Activated CD4-positive, alpha-beta T cell treated with anti-CD3 and anti-CD28 coated beads, Interleukin-2, amount 50 U/mL, for 16 hours (primary cell): ENCODE data around the gene ZSCAN26.

Source experiments
- DNase-seq: peaks from one replicate; pipeline ENCODE4 v3.0.0-alpha.2; 2020

The ZSCAN26 gene

GRCh38 chr6:28266962-28267694 is at the start of gene ZSCAN26:
Gene ZSCAN26, plus strand, starts transcription at chr6:28267143. Its CDS starts 4,777 bp downstream, at chr6:28271920.
- peak; percentile 85 for DNase-seq

- no peak for DNase-seq
Measured at GRCh38 chr6:28217890-28218289, 49.1 kb upstream of the ZSCAN26 start.

- peak; percentile 22 for DNase-seq
Measured at GRCh38 chr6:28218312-28219248, 48.4 kb upstream of the ZSCAN26 start.

- DNase-seq: no peak
Measured at GRCh38 chr6:28220257-28221133, 46.4 kb upstream of the ZSCAN26 start.

- DNase-seq: no peak
Measured at GRCh38 chr6:28224131-28225055, 42.5 kb upstream of the ZSCAN26 start.

- peak; percentile 64 for DNase-seq
Measured at GRCh38 chr6:28225056-28225834, 41.7 kb upstream of the ZSCAN26 start, which contains the start of gene ZSCAN9. Gene ZSCAN9, plus strand, starts transcription at chr6:28225275. Its CDS starts 1,810 bp downstream, at chr6:28227085.

- DNase-seq: no peak
Measured at GRCh38 chr6:28226460-28226859, 40.5 kb upstream of the ZSCAN26 start.

GRCh38 chr6:28232785-28233184 is 34.2 kb upstream of the ZSCAN26 start:
- DNase-seq: no peak

- DNase-seq: no peak
Measured at GRCh38 chr6:28235912-28236452, 31.0 kb upstream of the ZSCAN26 start.

GRCh38 chr6:28239636-28240035 is 27.3 kb upstream of the ZSCAN26 start:
- no peak for DNase-seq

- no peak for DNase-seq
Measured at GRCh38 chr6:28240471-28240870, 26.5 kb upstream of the ZSCAN26 start.

GRCh38 chr6:28243946-28244345 is 23.0 kb upstream of the ZSCAN26 start:
- DNase-seq: no peak

- DNase-seq: no peak
Measured at GRCh38 chr6:28245206-28245941, 21.6 kb upstream of the ZSCAN26 start.

GRCh38 chr6:28248916-28249315 is 18.0 kb upstream of the ZSCAN26 start:
- DNase-seq: no peak

- no peak for DNase-seq
Measured at GRCh38 chr6:28250747-28251146, 16.2 kb upstream of the ZSCAN26 start.

- peak; percentile 36 for DNase-seq
Measured at GRCh38 chr6:28251661-28252008, 15.3 kb upstream of the ZSCAN26 start.

- DNase-seq: peak; percentile 84
Measured at GRCh38 chr6:28252009-28252975, 14.7 kb upstream of the ZSCAN26 start, which contains the start of gene ZKSCAN4. Gene ZKSCAN4, minus strand, starts transcription at chr6:28252269. Its CDS starts 289 bp downstream, at chr6:28251980.

- DNase-seq: no peak
Measured at GRCh38 chr6:28254121-28254519, 12.8 kb upstream of the ZSCAN26 start.
